HFFc6 (cell line): ENCODE data around the gene PRDM16. TPM values are rescaled to one million over a fixed set of nuclear protein-coding genes. Genes with fewer than 3 reads are reported as not detected.

Experiments
- DNase-seq: peaks from one replicate; pipeline ENCODE4 v3.0.0-alpha.2; 2018
- H3K27ac Mint-ChIP-seq: 2 replicates; pipeline ENCODE4 v1.8.0; 2020; ENCODE audit warnings: mild to moderate bottlenecking, mixed read lengths
- H3K27me3 Mint-ChIP-seq: 2 replicates; pipeline ENCODE4 v1.8.0; 2021; ENCODE audit warnings: mild to moderate bottlenecking, moderate library complexity, mixed read lengths; ENCODE audit not compliant: insufficient read depth
- H3K36me3 Mint-ChIP-seq: 2 replicates; pipeline ENCODE4 v1.8.0; 2021; ENCODE audit warnings: low read depth, mixed read lengths
- H3K4me1 Mint-ChIP-seq: 2 replicates; pipeline ENCODE4 v1.8.0; 2020; ENCODE audit warnings: low read depth, mixed read lengths
- H3K4me3 Mint-ChIP-seq: 2 replicates; pipeline ENCODE4 v1.8.0; 2020; ENCODE audit warnings: mild to moderate bottlenecking, moderate library complexity, mixed read lengths
- H3K9me3 Mint-ChIP-seq: 2 replicates; pipeline ENCODE4 v1.8.0; 2020; ENCODE audit warnings: mild to moderate bottlenecking, mixed read lengths
- CTCF ChIP-seq: fragments of 200-600 bp; sonication (generic); IDR thresholded peaks from 2 replicates; pipeline ENCODE4 v1.5.0; 2021; ENCODE audit warnings: antibody characterized with exemption, mild to moderate bottlenecking
- total RNA-seq, 6 experiments: library from RNA; stranded (reverse); fragmentation: NEBNext Ultra II Directional; extraction: Animal tissue kit (Norgen Biotek cat#: 25700); gene quantifications; 2 replicates in 1 of 6; 3 replicates in 5 of 6; pipeline ENCODE4 v1.2.3, GENCODE V29; 2021

PRDM16 gene
- total RNA-seq, 6 experiments from 2014 or later: not detected

GRCh38 chr1:3468236-3469103 lies 399.5 kb downstream of the PRDM16 start:
- no peak for DNase-seq
- Mint-ChIP-seq H3K36me3 (no peaks in the 10 kb centered on the region), H3K4me3 (no peak overlapping the region), H3K9me3 (no peaks in the 10 kb centered on the region), H3K4me1 (peaks cover 15% of the 10 kb centered on the region), H3K27me3 (peaks cover 12% of the 10 kb centered on the region), H3K27ac (no peak overlapping the region)
- no peak for TF ChIP-seq CTCF

- Mint-ChIP-seq H3K9me3 (no peaks in the 10 kb centered on the region), H3K27me3 (peaks cover 8% of the 10 kb centered on the region)
Observed at GRCh38 chr1:3469104-3469848, 400.3 kb downstream of the PRDM16 start.

GRCh38 chr1:3469849-3470649 lies 401.0 kb downstream of the PRDM16 start:
- Mint-ChIP-seq H3K4me1 (peaks cover 21% of the 10 kb centered on the region), H3K9me3 (no peaks in the 10 kb centered on the region), H3K4me3 (no peak overlapping the region), H3K36me3 (no peaks in the 10 kb centered on the region), H3K27ac (no peak overlapping the region), H3K27me3 (peaks cover 6% of the 10 kb centered on the region; the same call in 1 of the 2 replicates)
- no peak for TF ChIP-seq CTCF
- no peak for DNase-seq

More at GRCh38 chr1:3469104-3469848, 400.3 kb downstream of the PRDM16 start:
- Mint-ChIP-seq H3K4me3 (no peak overlapping the region), H3K4me1 (peaks cover 21% of the 10 kb centered on the region), H3K27ac (no peak overlapping the region), H3K36me3 (no peaks in the 10 kb centered on the region)
- no peak for TF ChIP-seq CTCF
- DNase-seq: no peak

GRCh38 chr1:3470650-3471355 lies 401.8 kb downstream of the PRDM16 start:
- Mint-ChIP-seq H3K27ac (no peak overlapping the region), H3K9me3 (no peaks in the 10 kb centered on the region), H3K4me3 (no peak overlapping the region), H3K4me1 (peaks cover 21% of the 10 kb centered on the region), H3K27me3 (peaks cover 6% of the 10 kb centered on the region; the same call in 1 of the 2 replicates), H3K36me3 (no peaks in the 10 kb centered on the region)
- TF ChIP-seq CTCF: no peak
- DNase-seq: no peak
